ENCODE data around the gene PCCA. TPM values are rescaled to one million over a fixed set of nuclear protein-coding genes. Genes with fewer than 3 reads are reported as not detected.

PCCA gene
- total and polyA plus RNA-seq, 2 donors (not counting 3 experiments of a cell fraction or from before 2014, with no cell fraction given): 5.7 to 20.2 TPM

DNA sequence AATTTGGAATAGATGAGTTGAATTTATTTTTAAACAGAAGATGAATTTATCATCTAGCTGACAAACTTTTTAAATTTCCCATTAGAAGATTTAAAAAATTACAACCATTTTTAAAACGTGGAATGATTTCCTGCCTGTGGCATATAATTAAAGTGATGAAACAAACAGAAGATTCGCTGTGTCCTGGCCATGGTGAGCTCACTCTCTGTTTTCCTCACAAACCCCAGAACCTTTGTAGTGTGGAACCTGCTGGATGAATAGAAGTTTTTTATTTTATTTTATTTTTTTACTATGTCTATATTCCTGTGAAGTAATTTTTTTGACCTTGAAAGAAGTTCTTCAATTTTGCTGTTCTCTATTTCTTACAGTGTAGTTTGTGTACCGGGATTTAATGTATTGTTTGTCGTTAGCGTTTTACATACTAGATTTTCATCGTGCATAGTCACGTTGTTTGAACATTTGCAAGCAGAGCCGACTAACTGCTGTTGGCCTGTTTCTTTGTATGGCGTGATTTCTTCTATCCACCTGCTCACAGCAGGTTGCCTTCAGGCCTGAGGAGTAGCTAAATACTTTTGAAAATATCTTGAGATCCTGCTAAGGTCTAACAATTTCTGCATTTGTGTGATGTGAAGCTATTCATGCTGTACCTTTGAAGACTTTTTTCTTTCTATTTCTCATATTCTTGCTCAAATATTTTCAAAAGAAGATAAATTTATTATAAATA lies 350.5 kb downstream of the PCCA start:
- H3K9me1 ChIP-seq (replicated peaks; ENCODE audit: control insufficient read depth, extremely low read depth, insufficient read depth, low read length): no peaks in the 10 kb centered on the region
- no peak for DNase-seq (ENCODE audit: low read depth, low spot score)
- H3K79me2 ChIP-seq (ENCODE audit: control insufficient read depth, insufficient read depth, low read length): no peaks in the 10 kb centered on the region
- dilution Hi-C loops (cut with MboI; ENCODE audit: extremely low pct_ligation_motif_present, low sequenced_read_pairs) (no loop called here), intact Hi-C loops (cut with micrococcal nuclease) (no loop called here)
- FAIRE-seq: no peak
- POLR2A ChIA-PET: interaction anchor here (0.6 kb wide), 2 partner anchors 133 to 833 kb away, joined by 3 to 7 read pairs; partner anchors contain the start of gene CLYBL
- H3K4me1 ChIP-seq (ENCODE audit: control insufficient read depth, extremely low read depth, insufficient read depth, low read length): peaks cover 19% of the 10 kb centered on the region
- TF ChIP-seq MAX (IDR thresholded peaks at IDR 0.05; ENCODE audit: insufficient read depth, insufficient read length) (no peak), POLR2AphosphoS5 (IDR thresholded peaks at IDR 0.05; ENCODE audit: insufficient read depth, low read depth, low read length) (no peak), POLR2A (IDR thresholded peaks at IDR 0.05; ENCODE audit: low read depth, low read length) (no peak), FOS (IDR thresholded peaks at IDR 0.05; ENCODE audit: borderline replicate concordance, insufficient read depth, low read length) (no peak), EZH2 (IDR thresholded peaks at IDR 0.05; ENCODE audit: borderline replicate concordance, low read depth, low read length, severe bottlenecking) (no peak), CTCF (IDR thresholded peaks at IDR 0.05; ENCODE audit: extremely low read depth in 1 of 2, insufficient read depth in 1 of 2, low read depth in 1 of 2, low read length in 2 of 2) (no peak), MYC (IDR thresholded peaks at IDR 0.05; ENCODE audit: low read depth, low read length) (no peak), GATA2 (IDR thresholded peaks at IDR 0.05; ENCODE audit: insufficient read depth, insufficient read length, low read depth, low read length) (no peak), JUN (IDR thresholded peaks at IDR 0.05; ENCODE audit: borderline replicate concordance, insufficient read depth, insufficient read length, low read depth) (no peak)
- no peaks in the 10 kb centered on the region for H3K36me3 ChIP-seq (ENCODE audit: control insufficient read depth in 2 of 2, extremely low read depth in 1 of 2, insufficient read depth in 2 of 2, low read length in 2 of 2)
- H2AFZ ChIP-seq (ENCODE audit: low read depth, low read length): no peak overlapping the region
- BruUV-seq (replicated peaks): no TSS peak
- no peaks in the 10 kb centered on the region for H3K27me3 ChIP-seq (ENCODE audit: control insufficient read depth in 2 of 2, insufficient read depth in 2 of 2, low read length in 2 of 2)
- no peak overlapping the region for H3K4me2 ChIP-seq (ENCODE audit: insufficient read depth, low read length)
- H4K20me1 ChIP-seq (replicated peaks; ENCODE audit: control insufficient read depth, extremely low read depth, insufficient read depth, low read length): no peaks in the 10 kb centered on the region
- CTCF ChIA-PET: interaction anchor here (0.9 to 1.0 kb wide), 2 partner anchors 46 to 75 kb away, joined by 3 read pairs; no protein-coding TSS in a partner anchor
- no peak overlapping the region for H3K9ac ChIP-seq (replicated peaks; ENCODE audit: extremely low read depth, insufficient read depth, low read length)
- H3K9me3 ChIP-seq (replicated peaks; ENCODE audit: control insufficient read depth, insufficient read depth, low read length): no peaks in the 10 kb centered on the region
- no peak overlapping the region for H3K4me3 ChIP-seq (replicated peaks in 1 of 3; ENCODE audit: insufficient read depth in 1 of 3, low read depth in 1 of 3, low read length in 3 of 3)
- no peak overlapping the region for H3K27ac ChIP-seq (ENCODE audit: insufficient read depth, low read depth, low read length)
